GM12878 (cell line): ENCODE results near the gene ATP5F1D. TPM values are rescaled to one million over a fixed set of nuclear protein-coding genes. Genes with fewer than 3 reads are reported as not detected.

ENCODE experiments used
- ATAC-seq: fragments of 200-7000 bp; cut with Tn5 transposase; 3 replicates; pipeline ENCODE4 v1.9.1; 2020; ENCODE audit warnings: mild to moderate bottlenecking, moderate library complexity
- BruUV-seq: library from RNA; stranded (reverse); fragments of 400-500 nt; replicated peaks from 2 replicates; lab custom pipeline; 2021; lab: Mats Ljungman, UMichigan
- CTCF ChIA-PET: fragments of 300-600 bp; sonication (Branson Sonifier 250); formaldehyde crosslinking; extraction: SDS; loops from one replicate; lab custom pipeline; 2021; ENCODE audit warnings: inconsistent platforms; lab: Yijun Ruan, JAX
- POLR2A ChIA-PET: fragments of 350-600 bp; formaldehyde crosslinking; extraction: SDS; loops from one replicate; lab custom pipeline; 2021; ENCODE audit warnings: inconsistent platforms; lab: Charles Lee
- RAD21 ChIA-PET: fragments of 300-600 bp; sonication (Branson Sonifier 250); formaldehyde crosslinking; loops from one replicate; lab custom pipeline; 2023; ENCODE audit warnings: antibody characterized with exemption; ENCODE audit not compliant: unreplicated experiment; lab: Charles Lee
- SMC1A ChIA-PET: fragments of 300-600 bp; sonication (Branson Sonifier 250); formaldehyde crosslinking; loops from one replicate; lab custom pipeline; 2023; ENCODE audit not compliant: unreplicated experiment, uncharacterized antibody; lab: Charles Lee
- DNase-seq: peaks from one replicate; pipeline ENCODE4 v3.0.0-alpha.2; 2011; ENCODE audit warnings: low read depth, low spot score
- FAIRE-seq: peaks from 3 replicates; lab custom pipeline; 2011; peaks lifted over from hg19 to GRCh38; lab: Jason Lieb, UNC
- H2AFZ ChIP-seq: 2 replicates; pipeline ENCODE4 v1.6.0; 2011; ENCODE audit warnings: low read depth, low read length, control low read depth; ENCODE audit not compliant: control insufficient read depth
- H3K27ac ChIP-seq: 2 replicates; pipeline ENCODE4 v1.5.1; 2011; ENCODE audit warnings: control low read depth; ENCODE audit not compliant: control insufficient read depth, insufficient read depth
- H3K27me3 ChIP-seq, 2 experiments: replicated peaks in 1 of 2; 2 replicates each; pipeline versions ENCODE4 v1.6.0 to v1.6.1; 2011; ENCODE audit warnings: low read length in 1 of 2; ENCODE audit not compliant: control insufficient read depth in 2 of 2, insufficient read depth in 2 of 2
- H3K36me3 ChIP-seq, 2 experiments: 2 replicates each; pipeline ENCODE4 v1.5.1; 2011; ENCODE audit warnings: low read length in 1 of 2; ENCODE audit not compliant: control insufficient read depth in 2 of 2, insufficient read depth in 2 of 2
- H3K4me1 ChIP-seq: 2 replicates; pipeline ENCODE4 v1.6.1; 2011; ENCODE audit warnings: mild to moderate bottlenecking, low read length, moderate library complexity, mixed read lengths; ENCODE audit not compliant: control insufficient read depth, insufficient read depth
- H3K4me2 ChIP-seq: 2 replicates; pipeline ENCODE4 v1.6.0; 2011; ENCODE audit warnings: control low read depth; ENCODE audit not compliant: control insufficient read depth, insufficient read depth
- H3K4me3 ChIP-seq: fragments of 200-600 bp; sonication (generic); 2 replicates; pipeline ENCODE4 v1.5.1; 2016
- H3K79me2 ChIP-seq: 2 replicates; pipeline ENCODE4 v1.6.0; 2011; ENCODE audit warnings: low read length; ENCODE audit not compliant: control insufficient read depth, insufficient read depth
- H3K9ac ChIP-seq: 2 replicates; pipeline ENCODE4 v1.8.0; 2011; ENCODE audit warnings: low read length, control low read depth, mixed read lengths; ENCODE audit not compliant: control insufficient read depth, insufficient read depth
- H3K9me3 ChIP-seq: replicated peaks from 3 replicates; pipeline ENCODE4 v1.5.1; 2011; ENCODE audit warnings: mild to moderate bottlenecking, low read length; ENCODE audit not compliant: control insufficient read depth, insufficient read depth
- H4K20me1 ChIP-seq: 2 replicates; pipeline ENCODE4 v1.6.0; 2011; ENCODE audit not compliant: control insufficient read depth, insufficient read depth
- CHD2 ChIP-seq: IDR thresholded peaks from 2 replicates; pipeline ENCODE4 v1.6.1; 2011; ENCODE audit warnings: low read depth, low read length, improper control_type of control experiment, borderline replicate concordance
- CREB1 ChIP-seq: IDR thresholded peaks from 2 replicates; pipeline ENCODE4 v1.6.1; 2012; ENCODE audit warnings: low read depth, mild to moderate bottlenecking, inconsistent platforms
- DPF2 ChIP-seq: fragments of 450-650 bp; IDR thresholded peaks from 2 replicates; pipeline ENCODE4 v1.6.1; 2017; ENCODE audit warnings: mild to moderate bottlenecking
- E2F8 ChIP-seq: fragments of 450-650 bp; IDR thresholded peaks from 2 replicates; pipeline ENCODE4 v1.6.1; 2018; ENCODE audit warnings: mild to moderate bottlenecking, low read depth, moderate library complexity; ENCODE audit not compliant: partially characterized antibody
- FOXK2 ChIP-seq: fragments of 450-650 bp; IDR thresholded peaks from 2 replicates; pipeline ENCODE4 v1.6.1; 2017; ENCODE audit warnings: mild to moderate bottlenecking, moderate library complexity
- GATAD2B ChIP-seq: fragments of 450-650 bp; conservative IDR thresholded peaks from 2 replicates; pipeline ENCODE4 v1.6.1; 2017; ENCODE audit warnings: low read depth, mild to moderate bottlenecking, moderate library complexity
- HCFC1 ChIP-seq: fragments of 150-350 bp; IDR thresholded peaks from 2 replicates; pipeline ENCODE4 v1.6.1; 2014; ENCODE audit warnings: low read length
- IKZF1 ChIP-seq: fragments of 450-650 bp; conservative IDR thresholded peaks from 2 replicates; pipeline ENCODE4 v1.6.1; 2017; ENCODE audit warnings: antibody characterized with exemption, mild to moderate bottlenecking
- IRF5 ChIP-seq: fragments of 450-650 bp; IDR thresholded peaks from 2 replicates; pipeline ENCODE4 v1.6.1; 2017; ENCODE audit warnings: borderline replicate concordance
- LARP7 ChIP-seq: fragments of 450-650 bp; IDR thresholded peaks from 2 replicates; pipeline ENCODE4 v1.6.1; 2017; ENCODE audit warnings: mild to moderate bottlenecking
- MAX ChIP-seq: IDR thresholded peaks from 2 replicates; pipeline ENCODE4 v1.6.1; 2012; ENCODE audit warnings: low read depth, low read length, improper control_type of control experiment
- PAX5 ChIP-seq: IDR thresholded peaks from 2 replicates; pipeline ENCODE4 v1.6.1; 2011; ENCODE audit warnings: low read depth, low read length, borderline replicate concordance
- POU2F2 ChIP-seq: IDR thresholded peaks from 3 replicates; pipeline ENCODE4 v1.6.1; 2011; ENCODE audit warnings: low read depth, mild to moderate bottlenecking, low read length, borderline replicate concordance
- RAD51 ChIP-seq: fragments of 450-650 bp; IDR thresholded peaks from 2 replicates; pipeline ENCODE4 v1.6.1; 2016; ENCODE audit warnings: moderate library complexity, mild to moderate bottlenecking, inconsistent platforms
- SMAD1 ChIP-seq: fragments of 450-650 bp; IDR thresholded peaks from 2 replicates; pipeline ENCODE4 v1.6.1; 2018; ENCODE audit warnings: mild to moderate bottlenecking, low read depth; ENCODE audit not compliant: partially characterized antibody
- USF2 ChIP-seq: IDR thresholded peaks from 2 replicates; pipeline ENCODE4 v1.6.1; 2011; ENCODE audit warnings: low read depth, low read length, improper control_type of control experiment, borderline replicate concordance
- ZSCAN29 ChIP-seq: fragments of 450-650 bp; IDR thresholded peaks from 2 replicates; pipeline ENCODE4 v1.6.1; 2017; ENCODE audit warnings: mild to moderate bottlenecking, moderate library complexity
- WGBS: methylation state at CpG from one replicate; pipeline ENCODE4 v1.1.6; 2016; ENCODE audit warnings: low lambda C conversion rate; ENCODE audit not compliant: insufficient replicate concordance, insufficient coverage; ENCODE audit errors: missing lambda C conversion rate; 5-methylcytosine and 5-hydroxymethylcytosine counted together
- in situ Hi-C: fragments of 300-500 bp; cut with MboI; formaldehyde crosslinking; loops from 9 replicates; pipeline ENCODE4 v1.14.3; 2018; ENCODE audit warnings: mixed read lengths
- intact Hi-C: fragments of 100-400 bp; cut with micrococcal nuclease; formaldehyde crosslinking; loops from one replicate; pipeline ENCODE4 v1.14.2; 2022; ENCODE audit not compliant: unreplicated experiment
- polyA plus RNA-seq, 11 experiments: library from polyadenylated mRNA; depleted of rRNA in 4 of 11; unstranded in 6 of 11; stranded (reverse) in 5 of 11; fragments of >200 nt; fragmentation: Nextera tagmentation in 4 of 11; fragmentation: Illumina TruSeq in 1 of 11; extraction: Ambion mirVana in 4 of 11; extraction: Trizol in 1 of 11; gene quantifications; 1 replicate in 1 of 11; 2 replicates in 10 of 11; pipeline versions ENCODE4 v1.2.1 to v1.2.3, GENCODE V29; 2011 to 2016; ENCODE audit warnings: inconsistent platforms in 2 of 11, missing spikeins in 2 of 11, low read depth in 1 of 11
- total RNA-seq, 4 experiments: library from RNA; depleted of rRNA in 3 of 4; stranded (reverse); fragments of >200 nt in 3 of 4; fragmentation: Illumina TruSeq in 1 of 4; extraction: Trizol in 1 of 4; gene quantifications; 2 replicates each; pipeline versions ENCODE4 v1.2.1 to v1.2.3, GENCODE V29; 2013 to 2021

The ATP5F1D gene
- total and polyA plus RNA-seq, 10 of the 15 experiments (the other 5 are each of a cell fraction or from before 2014, with no cell fraction given), result 7.2 to 357 (median 49.5) TPM

GRCh38 chr19:1269065-1269477, 27.5 kb downstream of the ATP5F1D start, which contains the start of gene CIRBP (continued):
- no peak for TF ChIP-seq E2F8
- no peak for TF ChIP-seq RAD51
- TF ChIP-seq HCFC1, result peak; percentile 48
- no peak for TF ChIP-seq CREB1
- TF ChIP-seq SMAD1, result peak; percentile 82
- no peak; the same call in 1 of the 2 replicates for TF ChIP-seq ZSCAN29
- no peak for TF ChIP-seq PAX5

GRCh38 chr19:1269478-1270212, 28.1 kb downstream of the ATP5F1D start:
- H3K79me2 ChIP-seq, result peaks cover 50% of the 10 kb centered on the region
- FAIRE-seq, result no peak
- RAD21 ChIA-PET, result interaction anchor here (1.0 to 5.1 kb wide), 7 partner anchors 10 to 212 kb away, joined by 3 to 336 read pairs (median 7); partner anchors contain the start of gene ATP5F1D
- no peak for TF ChIP-seq IRF5
- TF ChIP-seq DPF2, result peak; percentile 91
- TF ChIP-seq LARP7, result peak; percentile 98
- peak; percentile 16; the same call in 1 of the 2 replicates for TF ChIP-seq CHD2
- TF ChIP-seq POU2F2, result peak; percentile 18; the same call in 2 of the 3 replicates
- no peak for TF ChIP-seq FOXK2
- peak; percentile 86 for TF ChIP-seq IKZF1
- TF ChIP-seq MAX, result peak; percentile 80; the same call in 1 of the 2 replicates
- TF ChIP-seq GATAD2B, result peak; percentile 93
- TF ChIP-seq USF2, result peak; percentile 77

More at GRCh38 chr19:1269478-1270212, 28.1 kb downstream of the ATP5F1D start:
- in situ Hi-C loops (loop anchor here (10.0 kb wide), 1 partner anchor 815 kb away; no protein-coding TSS in a partner anchor), intact Hi-C loops (loop anchor here (1.0 kb wide), 1 partner anchor 9 kb away; no protein-coding TSS in a partner anchor)
- POLR2A ChIA-PET, result interaction anchor here (1.0 to 8.7 kb wide), 11 partner anchors 10 to 362 kb away, joined by 3 to 184 read pairs (median 5); partner anchors contain the start of genes ARHGAP45 and ATP5F1D
- Histone ChIP-seq H3K27me3 (no peaks in the 10 kb centered on the region), H3K9me3 (no peaks in the 10 kb centered on the region), H3K4me1 (peaks cover 44% of the 10 kb centered on the region), H3K4me3 (peak overlapping the region; percentile 98), H3K36me3 (peaks cover 30 to 32% of the 10 kb centered on the region in 2 experiments), H2AFZ (no peak overlapping the region; the same call in 1 of the 2 replicates), H3K9ac (peak overlapping the region; percentile 98), H3K4me2 (peak overlapping the region; percentile 99), H3K27ac (peak overlapping the region; percentile 98), H4K20me1 (no peaks in the 10 kb centered on the region; the same call in 1 of the 2 replicates)
- DNase-seq (no peak), ATAC-seq (peak; percentile 11)
- TSS peak; percentile 65 for BruUV-seq
- WGBS, result under 1% methylated on average over 48 of the region's 64 CpGs
- SMC1A ChIA-PET, result interaction anchor here (1.0 to 7.3 kb wide), 2 partner anchors 13 to 26 kb away, joined by 3 to 172 read pairs; partner anchors contain the start of gene ATP5F1D
- CTCF ChIA-PET, result interaction anchor here (0.6 to 7.2 kb wide), 5 partner anchors 10 to 250 kb away, joined by 3 to 363 read pairs (median 3); partner anchors contain the start of gene ATP5F1D
